ENCODE measurements around the gene TARM1.

DNA sequence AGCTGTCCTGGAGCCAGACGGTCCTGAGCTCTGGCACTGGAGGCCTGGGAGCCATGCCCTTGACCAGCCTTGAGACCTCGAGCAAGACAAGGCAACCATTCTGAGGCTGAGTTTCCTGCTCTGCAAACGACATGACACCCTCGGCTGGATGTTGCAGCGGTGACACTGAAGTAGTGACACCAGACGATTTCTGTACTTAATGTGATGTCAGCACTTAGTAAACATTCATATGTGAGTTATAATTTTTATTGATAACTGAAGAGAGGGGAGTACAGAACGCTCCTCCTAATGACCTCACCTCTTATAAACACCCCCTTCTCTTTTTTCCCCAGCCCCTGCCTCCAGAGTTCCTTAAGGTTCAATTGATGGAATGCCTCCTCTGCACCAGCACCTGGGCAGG, 27.3 kb upstream of the TARM1 start:
- TF ChIP-seq, protein P1, sequence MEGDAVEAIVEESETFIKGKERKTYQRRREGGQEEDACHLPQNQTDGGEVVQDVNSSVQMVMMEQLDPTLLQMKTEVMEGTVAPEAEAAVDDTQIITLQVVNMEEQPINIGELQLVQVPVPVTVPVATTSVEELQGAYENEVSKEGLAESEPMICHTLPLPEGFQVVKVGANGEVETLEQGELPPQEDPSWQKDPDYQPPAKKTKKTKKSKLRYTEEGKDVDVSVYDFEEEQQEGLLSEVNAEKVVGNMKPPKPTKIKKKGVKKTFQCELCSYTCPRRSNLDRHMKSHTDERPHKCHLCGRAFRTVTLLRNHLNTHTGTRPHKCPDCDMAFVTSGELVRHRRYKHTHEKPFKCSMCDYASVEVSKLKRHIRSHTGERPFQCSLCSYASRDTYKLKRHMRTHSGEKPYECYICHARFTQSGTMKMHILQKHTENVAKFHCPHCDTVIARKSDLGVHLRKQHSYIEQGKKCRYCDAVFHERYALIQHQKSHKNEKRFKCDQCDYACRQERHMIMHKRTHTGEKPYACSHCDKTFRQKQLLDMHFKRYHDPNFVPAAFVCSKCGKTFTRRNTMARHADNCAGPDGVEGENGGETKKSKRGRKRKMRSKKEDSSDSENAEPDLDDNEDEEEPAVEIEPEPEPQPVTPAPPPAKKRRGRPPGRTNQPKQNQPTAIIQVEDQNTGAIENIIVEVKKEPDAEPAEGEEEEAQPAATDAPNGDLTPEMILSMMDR (IDR thresholded peaks at IDR 0.05) = no peak
- no peak for TF ChIP-seq POLR2AphosphoS5 (IDR thresholded peaks at IDR 0.05)
- no peak for TF ChIP-seq EP300 (IDR thresholded peaks at IDR 0.05)

All from esophagus muscularis mucosa (tissue), 4 donors.